Stimulated activated CD8-positive, alpha-beta memory T cell treated with anti-CD3 and anti-CD28 coated beads, Interleukin-2, amount 100 ng/mL, for 1 hour (primary cell): ENCODE results near the gene ZFYVE9.

ENCODE experiments used
- DNase-seq, 2 donors: peaks; one replicate each; pipeline ENCODE4 v3.0.0-alpha.2; 2020; ENCODE audit warnings: low read depth in 2 of 2

The ZFYVE9 gene

DNA sequence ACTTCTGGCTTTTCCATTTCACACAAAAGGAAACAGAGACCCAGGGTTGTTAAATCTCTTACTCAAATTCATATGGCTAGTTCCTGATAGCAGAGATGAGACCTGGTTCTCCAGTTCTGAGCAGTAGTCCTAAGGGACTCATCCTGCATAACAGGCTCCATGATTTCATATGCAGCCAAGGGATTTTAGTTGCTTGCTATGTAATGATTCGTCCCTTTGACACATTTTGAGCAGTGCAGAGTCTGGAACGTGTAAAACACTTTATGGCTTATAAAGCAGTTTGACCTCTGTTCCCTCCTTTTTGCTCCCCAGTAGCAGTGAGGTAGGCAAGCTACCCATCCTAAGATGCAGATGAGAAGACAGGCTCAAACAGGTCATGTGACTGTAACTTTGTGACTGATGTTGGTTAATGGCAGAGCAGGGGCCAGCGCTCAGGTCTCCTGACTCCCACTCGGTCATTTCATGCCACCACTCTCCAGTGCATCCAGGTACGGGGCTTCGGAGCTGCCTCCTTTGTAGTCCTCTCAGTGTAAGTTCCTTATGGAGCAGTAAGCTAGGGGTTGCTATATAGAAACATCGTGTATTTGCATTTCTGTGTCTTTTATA, 199.9 kb downstream of the ZFYVE9 start:
- no peak for DNase-seq

DNA sequence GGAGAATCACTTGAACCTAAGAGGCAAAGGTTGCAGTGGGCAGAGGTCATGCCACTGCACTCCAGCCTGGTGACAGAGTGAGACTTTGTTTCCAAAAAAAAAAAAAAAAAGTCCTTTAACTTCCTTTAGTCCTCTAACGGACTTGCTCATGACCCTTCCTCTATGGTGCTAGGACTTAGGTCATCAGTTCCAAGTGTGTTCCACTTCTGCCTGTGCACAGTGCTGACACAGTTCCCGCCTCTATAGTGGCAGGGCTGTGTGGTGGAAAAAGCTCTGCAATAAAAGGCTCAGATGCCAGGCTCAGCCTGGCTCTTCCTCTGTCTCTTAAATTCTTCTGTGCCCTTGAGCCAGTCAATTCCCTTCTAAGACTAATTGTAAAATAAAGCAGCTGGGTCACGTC, 202.1 kb downstream of the ZFYVE9 start:
- DNase-seq = no peak

DNA sequence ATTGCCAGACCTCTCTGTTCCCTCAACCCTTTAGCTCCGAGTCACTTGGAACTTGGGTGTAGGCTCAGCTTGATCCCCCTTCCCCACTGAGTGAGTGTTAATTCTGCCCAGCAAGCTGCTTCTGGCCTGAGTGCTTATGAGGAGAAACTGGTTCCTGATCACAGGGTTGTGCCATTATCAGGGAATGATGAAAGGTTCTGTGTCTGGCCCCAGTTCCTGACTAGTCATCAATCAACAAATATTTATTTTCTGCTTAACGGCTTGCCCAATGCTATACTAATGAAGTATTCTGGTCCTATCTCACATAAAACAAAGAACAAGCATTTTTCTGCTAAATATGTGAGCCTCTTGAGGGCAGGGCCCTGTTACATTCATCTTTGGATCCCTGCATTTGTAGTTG, 203.4 kb downstream of the ZFYVE9 start:
- DNase-seq = no peak

DNA sequence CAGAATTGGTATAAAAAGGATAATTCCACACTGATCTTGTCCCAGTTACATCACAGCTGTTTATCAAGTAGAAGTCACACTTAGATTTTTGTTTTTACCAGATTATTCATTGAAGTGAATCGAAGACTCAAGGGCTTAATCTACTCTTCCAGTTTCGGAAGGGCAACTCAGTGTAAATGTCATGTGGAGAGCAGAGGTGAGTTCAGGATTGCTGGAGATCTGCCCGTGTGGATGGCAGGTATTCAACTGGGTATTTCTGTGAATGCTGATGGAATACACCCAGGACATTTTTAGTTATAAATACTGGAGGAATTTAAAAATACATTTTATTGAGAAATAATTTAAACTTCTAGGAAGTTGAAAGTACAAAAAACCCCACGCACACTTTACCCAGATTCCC, 204.8 kb downstream of the ZFYVE9 start:
- DNase-seq = no peak

DNA sequence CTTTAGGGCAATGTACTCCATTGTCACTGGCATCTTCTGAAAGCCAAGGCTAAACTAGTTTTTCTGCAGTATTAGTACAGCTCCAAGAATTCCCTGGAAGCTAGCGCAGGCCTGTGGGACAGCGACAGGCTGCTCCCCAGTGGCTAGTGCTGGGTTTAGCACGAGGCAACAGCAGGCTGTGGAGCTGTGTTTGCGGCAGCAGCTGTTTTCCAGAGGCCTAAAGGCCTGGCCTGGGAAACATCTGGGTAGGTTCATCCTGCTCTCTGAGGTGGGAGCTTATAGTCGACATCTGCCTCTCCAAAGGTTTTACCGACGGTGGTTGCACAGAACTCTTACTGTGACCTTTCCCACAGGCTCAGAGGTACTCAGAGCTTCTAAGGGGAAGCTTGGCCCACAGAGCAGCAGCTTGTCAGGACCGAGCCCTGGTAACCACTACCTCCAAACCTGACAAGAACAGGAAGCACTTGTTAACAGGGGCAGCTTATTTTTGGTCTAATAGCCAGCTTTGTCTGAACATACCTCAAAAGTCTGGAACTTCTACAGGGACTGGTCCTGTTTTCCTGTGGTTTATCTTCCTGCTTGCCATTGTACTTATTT, 206.9 kb downstream of the ZFYVE9 start:
- no peak for DNase-seq

DNA sequence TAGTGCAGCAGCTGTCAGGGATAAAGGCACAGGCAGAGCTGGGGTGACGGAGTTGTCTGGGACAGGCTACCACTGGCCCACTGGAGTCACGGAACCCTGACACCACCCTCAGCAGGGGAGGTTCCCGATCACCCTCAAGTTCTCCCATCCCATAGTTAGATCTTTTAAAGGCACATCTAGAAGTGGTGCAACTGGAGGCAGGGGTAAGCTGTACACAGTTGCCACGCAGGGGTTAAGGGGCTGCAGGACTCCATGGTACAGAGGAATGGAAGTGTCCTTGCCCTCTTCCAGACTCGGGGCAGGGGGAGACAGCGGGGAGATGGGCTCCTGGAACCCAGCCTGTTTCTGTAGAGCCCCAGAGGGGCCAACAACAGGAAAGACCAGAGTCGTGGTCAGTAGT, 210.8 kb downstream of the ZFYVE9 start:
- no peak for DNase-seq

DNA sequence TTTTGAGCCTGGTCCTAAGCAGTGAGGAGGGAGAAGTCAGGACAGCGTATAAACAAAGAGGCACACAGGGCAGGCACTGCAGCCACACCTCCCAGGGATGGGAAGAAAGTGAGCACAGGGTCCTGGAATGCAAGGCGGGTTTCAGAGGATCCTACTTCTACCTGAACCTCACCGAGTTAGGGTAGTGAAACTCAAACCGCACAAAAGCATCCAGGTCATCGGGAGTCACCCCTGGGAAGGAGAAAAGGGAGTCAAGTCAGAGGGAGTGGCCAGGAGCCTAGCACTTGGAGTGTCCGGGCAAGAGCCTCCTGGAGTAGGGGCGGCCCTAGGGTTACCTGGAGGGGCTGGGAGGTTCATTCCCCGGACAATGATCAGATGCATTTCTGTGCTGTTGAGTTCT, 213.5 kb downstream of the ZFYVE9 start:
- no peak for DNase-seq

DNA sequence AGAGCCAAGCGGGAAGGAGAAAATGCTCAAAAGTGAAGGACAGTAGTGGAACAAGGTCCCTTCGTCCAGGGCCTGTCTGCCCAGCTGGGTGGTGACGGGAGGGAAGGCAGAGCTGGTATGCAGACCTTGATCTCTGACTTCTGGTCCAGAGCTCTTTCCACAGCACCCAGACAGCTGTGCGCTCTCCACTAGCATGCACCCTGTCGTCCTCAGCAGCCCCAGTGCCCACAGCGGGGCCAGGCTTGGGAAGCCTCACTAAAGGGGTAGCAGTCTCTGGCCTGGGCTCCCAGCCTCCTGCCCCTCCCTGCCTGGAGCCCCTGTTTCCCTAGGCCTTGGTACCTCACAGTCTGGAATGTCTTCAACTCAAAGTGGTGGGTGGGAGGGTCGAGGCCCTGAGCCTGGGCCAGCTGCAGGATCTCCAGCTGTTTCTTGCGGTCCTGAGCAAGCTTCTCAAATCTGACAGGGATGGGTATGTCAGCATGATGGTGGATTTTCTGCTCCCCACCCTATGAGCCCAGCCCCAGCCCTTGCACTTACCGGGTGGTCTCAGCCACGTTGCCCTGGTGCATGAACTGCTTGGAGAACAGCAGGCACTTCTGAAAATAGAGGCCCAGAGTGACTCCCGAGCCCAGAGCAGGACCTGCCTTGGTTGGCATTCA, 214.1 kb downstream of the ZFYVE9 start:
- no peak for DNase-seq

DNA sequence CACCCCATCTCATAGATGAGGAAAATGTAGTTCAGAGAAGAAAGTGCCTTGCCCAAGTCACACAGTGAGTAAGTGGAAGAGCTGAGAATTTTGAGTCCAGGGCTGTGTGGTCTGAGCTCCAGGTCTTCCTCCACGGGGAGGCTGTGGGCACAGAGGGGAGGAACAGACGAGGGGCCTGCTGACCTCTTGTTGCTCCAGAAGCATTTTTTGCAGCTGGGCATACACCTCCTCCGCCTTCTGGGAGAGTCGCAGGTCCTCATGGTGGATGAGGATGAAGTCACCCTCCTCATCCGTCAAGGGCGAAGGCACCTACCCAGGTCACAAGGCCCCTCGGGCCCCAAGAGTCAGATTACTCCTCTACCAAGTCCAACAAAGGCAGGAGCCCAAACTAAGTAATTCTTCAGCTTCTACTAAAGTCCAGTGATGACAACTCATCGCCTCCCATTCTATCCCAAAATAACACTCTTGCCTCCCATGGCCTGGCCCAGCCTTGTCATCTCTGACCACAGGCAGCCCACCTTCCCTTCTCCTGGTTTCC, 215.0 kb downstream of the ZFYVE9 start:
- DNase-seq = no peak

DNA sequence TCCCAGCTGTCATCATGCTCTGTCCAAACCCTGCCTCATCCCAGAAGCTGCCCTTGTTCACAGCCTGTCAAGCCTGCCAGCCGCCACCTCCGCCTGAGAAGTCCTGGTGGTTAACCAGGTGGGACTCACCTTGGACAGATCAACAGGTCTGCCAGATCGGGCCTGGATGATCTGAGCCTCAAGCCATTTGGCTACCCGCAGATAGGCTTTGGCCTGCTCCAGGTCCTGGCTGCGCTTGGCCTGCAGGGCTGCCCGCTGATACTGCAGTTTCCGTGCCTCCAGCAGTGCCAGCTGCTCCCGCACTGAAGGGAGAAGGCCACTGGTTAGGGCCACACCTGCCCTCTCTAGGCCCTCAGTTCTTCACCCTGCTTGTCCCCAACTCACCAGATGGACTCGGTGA, 215.5 kb downstream of the ZFYVE9 start:
- no peak for DNase-seq

DNA sequence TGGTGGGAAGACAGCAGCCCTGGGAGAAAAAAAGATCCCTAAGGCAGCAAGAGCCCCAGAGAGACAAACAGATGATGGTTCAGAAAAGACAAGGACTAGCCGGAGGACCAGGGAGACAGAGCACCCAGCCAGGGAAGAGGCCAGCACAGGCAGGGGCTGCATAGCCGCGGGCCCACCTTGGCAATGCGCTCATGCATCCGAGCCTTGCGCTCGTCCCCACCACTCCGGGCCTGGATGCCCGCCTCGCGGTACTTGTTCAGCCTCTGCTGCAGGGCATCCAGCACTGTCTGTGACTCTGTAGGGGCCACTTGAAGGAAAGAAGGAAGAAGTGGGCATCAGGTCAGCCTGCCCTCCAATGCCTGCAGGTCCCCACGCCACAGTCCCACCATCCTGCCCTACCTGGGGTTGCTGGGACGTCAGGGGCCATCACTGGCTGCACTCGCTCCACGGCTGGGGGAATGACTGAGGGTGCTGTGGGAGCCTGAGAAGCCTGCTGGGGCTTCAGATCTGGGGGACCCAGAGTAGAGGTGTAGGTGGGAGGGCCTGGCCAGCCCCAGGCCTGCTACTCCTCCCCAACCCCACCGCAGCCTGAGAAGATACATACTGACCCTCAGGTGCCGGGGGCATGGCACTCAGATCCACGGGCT, 217.1 kb downstream of the ZFYVE9 start:
- no peak for DNase-seq

DNA sequence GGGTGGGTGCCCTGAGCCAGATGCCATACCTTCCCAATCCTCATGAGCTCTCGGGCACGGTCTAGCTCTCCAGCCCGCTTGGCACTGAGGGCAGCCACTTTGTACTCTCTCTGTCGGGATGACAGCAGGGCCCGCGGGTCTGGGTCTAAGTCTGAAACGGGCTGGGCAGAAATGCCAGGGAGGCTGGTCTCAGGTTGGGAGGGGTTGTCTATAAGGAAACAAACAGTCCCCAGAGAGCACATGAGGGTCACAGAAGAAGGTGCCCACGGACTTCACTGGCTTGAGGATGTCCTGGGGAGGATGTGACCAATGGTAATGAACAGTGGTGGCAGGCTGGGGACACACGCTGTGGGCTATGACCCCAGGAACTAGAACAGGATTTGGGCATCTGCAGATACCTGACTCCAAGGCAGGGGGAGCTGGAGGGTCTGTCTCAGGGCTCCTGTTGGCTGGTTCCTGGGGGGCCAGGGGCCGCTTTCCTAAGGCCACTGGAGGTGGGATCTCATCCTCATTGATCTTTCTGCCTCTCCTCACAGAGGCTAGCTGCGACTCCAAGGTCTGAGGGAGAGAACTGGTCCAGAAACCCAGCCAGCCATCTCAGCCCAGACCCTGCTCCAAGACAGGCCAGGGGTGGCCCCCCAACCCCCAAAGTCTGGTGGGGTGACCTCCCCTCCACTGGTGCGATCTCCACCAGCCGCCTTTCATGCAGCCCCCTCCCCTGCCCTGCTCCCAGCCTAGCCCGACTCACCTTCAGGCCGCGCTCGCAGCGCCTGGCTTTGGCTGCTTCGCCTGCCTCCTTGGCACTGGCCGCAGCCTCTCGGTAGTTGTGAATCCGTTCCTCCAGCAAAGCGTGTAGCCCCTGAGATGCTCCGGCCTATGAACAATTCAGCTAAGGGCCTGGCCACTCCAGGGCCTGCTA, 218.0 kb downstream of the ZFYVE9 start:
- no peak for DNase-seq

DNA sequence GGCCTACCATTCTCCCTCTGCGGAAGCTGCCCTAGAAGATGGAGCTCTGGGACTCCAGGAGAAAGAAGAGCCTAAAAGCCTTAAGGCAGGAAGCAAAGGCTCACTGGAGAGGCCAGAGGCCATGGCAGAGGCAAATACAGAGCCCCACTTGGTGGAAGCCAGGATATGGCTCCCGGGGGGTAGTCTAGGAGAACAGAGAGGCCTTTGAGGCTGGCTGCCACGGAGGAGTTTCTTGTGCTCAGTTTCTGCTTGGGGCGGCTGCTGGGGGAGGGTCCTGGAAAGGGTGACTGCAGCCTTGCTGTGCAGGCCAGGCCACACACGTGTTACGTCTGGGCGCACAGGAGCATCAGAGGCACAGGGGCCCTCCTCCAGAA, 218.7 kb downstream of the ZFYVE9 start:
- DNase-seq = no peak

DNA sequence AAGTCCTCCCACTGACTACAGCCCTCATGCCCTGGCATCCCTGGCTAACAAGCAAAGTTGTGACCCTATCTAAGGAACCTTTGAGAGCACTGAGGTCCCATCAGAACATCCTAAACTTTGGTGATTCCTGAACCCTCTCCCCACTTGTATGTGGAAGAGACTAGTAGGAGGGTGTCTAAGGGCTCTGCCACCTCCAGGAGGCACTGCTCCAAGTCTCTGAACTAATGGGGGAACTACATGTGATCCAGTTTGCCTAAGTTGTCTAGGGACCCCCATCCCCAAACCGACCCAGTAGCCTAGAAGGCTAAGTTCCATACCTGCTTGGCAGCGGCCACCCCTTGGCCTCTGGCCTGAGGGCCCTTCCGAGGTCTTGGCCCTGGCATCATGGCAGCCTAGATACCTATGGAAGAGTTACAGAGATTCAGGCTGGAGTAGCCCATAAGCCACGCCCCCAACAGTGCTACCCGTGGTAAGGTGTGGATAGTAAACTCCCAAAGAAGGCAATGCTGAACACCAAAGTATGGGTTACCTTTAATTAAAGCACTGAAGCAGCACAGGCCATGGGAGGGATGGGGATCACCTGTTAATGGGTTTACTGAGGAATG, 222.4 kb downstream of the ZFYVE9 start:
- no peak for DNase-seq

DNA sequence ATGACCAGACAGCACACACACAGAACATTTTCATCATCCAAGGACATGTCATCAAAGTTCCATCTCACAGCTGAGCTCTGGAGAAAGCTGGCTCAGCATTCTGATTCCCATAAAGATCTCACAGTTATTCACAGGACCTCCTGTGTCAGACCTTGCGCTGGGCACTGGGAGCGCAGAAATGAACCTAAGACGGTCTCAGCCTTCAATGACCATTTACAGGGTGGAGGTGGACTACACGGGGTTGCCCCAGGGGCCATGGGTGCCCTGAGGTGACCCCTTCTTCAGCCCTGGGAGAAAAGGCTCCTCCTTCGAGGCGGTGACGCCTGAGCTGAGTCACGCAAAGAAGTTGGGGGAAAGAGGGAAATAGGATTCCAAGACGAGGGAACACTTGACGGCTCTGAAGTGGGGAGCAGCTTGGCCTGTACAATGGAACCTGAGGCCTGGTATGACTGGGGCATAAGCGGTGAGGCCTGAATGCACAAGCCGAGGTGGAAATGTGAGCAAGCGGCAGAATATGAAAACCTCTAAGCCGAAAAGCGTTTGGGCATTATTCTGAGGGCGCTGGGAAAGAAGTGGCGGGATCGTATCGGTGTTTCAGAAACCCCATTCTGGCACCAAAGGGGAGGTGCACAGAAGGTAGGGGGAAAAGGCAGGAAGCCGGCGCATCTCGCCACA, 223.3 kb downstream of the ZFYVE9 start:
- DNase-seq = no peak

DNA sequence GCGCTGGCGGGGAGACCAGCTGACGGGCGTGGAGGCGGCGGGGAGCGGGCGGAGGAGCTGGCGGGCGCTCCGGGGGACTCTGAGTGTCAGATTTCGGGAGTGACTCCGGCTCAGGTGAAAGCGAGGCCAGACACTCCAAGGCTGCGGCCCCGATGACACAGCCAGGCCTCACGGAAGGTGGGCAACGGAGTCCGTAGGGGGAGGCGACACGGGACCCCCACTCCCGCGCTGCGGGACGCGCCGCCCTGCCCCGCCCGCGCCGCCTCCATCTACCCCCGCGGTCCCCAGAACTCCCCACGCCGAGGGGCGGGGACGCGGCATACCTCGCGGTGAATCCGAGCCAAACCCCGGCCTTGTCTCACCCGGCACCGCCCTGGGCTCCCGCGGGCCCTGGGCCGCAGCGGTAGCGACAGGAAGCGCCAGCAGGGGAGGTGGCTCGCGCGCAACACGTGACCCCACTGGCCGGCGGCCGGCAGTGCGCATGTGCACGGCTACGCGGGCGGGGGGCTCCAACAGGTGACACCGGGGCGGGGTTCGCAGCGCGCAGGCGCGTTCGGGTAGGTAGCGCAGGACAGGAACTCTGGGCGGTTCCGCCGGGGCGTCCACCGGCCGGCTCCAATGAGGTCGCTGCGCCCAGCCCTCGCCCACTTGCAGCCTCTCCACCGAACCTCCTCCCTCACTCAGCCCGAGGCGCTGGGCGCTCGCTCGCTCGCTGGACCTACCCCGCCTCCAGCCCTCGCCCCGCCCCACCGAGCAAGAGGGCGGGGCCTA, 224.0 kb downstream of the ZFYVE9 start, which contains the start of gene CC2D1B:
Gene CC2D1B (minus strand): TSS at position 460 of the 771 bp plus-strand sequence. CDS start 1,585 bp downstream, outside the sequence.
- DNase-seq = peak; percentile 98 to 99

DNA sequence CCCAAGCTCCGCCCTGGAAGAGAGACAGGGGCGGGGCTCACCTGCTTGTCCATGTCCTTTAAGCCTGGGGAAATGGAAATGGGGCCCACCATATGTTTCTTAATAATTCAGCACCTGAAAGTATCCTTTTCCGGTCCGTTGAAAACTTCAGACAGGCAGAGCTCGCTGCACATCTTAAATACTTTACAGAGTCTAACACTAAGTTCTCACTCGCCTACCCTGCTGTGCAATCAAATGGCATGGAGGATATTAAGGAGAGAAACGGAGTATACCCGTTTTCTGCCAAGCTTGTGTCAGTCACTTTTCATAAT, 224.6 kb downstream of the ZFYVE9 start:
- no peak for DNase-seq

DNA sequence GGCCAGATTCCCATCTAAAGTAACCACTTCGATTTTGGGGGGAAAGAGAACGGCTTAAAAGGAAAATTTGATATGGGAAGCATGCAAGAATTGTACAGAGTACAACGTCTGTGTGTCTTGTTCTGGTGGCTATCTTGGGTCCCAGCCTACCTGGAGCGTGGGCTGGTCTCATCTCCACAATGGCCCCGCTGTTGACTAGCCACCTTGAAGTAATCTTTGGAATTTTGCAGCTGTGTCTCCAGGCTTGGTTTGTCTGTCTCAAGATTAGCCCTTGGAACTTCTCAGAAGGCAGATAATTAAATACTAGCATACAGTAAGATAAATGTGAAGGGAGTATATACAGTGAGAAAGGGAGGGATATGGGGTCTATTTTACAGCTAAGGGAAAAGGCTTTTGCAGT, 225.4 kb downstream of the ZFYVE9 start:
- DNase-seq = no peak

DNA sequence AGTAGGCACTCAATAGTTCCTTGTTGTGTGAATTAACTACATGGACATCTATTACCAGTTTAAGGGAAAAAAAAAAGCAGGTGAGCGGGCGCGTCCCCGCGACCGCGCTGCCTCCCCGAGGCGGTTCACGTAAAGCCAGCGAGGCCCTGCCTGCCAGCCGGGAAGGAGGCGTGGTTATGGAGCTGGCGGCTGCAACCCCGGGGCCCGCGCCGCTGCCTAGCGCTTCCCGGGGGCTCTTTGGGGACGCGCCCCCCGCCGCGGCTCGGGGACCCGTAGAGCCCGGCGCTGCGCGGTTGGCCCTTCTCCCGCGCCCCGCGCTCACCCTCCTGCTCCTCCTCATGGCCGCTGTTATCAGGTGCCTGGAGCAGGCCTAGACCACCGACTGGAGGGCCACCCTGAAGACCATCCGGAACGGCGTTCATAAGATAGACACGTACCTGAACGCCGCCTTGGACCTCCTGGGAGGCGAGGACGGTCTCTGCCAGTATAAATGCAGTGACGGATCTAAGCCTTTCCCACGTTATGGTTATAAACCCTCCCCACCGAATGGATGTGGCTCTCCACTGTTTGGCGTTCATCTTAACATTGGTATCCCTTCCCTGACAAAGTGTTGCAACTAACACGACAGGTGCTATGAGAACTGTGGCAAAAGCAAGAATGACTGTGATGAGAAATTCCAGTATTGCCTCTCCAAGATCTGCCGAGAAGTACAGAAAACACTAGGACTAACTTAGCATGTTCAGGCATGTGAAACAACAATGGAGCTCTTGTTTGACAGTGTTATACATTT, 226.7 kb downstream of the ZFYVE9 start:
- peak in 1 of 2 donors; percentile 34 for DNase-seq
